ENCODE data around the gene LRRC8B. TPM values are rescaled to one million over a fixed set of nuclear protein-coding genes. Genes with fewer than 3 reads are reported as not detected.

LRRC8B gene
- total RNA-seq, 1 donor, result 1.4 TPM

DNA sequence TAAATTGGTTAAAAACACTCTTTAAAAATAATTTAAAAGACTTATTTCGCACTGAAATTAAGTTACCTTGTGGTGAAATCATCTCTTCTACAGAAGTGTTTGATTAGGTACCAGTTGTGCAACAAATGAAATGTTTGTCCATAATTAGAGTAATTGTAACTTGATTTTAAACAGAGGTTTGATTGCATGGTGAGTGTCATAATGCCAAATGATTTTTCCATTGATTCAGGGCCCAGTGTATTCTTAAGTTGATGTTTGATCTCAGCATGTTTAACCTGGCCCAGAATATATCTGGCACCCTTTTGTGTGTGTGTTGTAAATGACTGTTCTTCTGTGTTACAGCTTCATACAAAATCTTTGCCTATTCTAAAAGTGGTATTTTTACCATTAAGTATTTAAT, 28.5 kb downstream of the LRRC8B start:
- no peak for DNase-seq (ENCODE audit: insufficient read length, low spot score, missing footprints)
- H4K20me1 ChIP-seq (ENCODE audit: insufficient read depth, low read length), result no peaks in the 10 kb centered on the region
- no peaks in the 10 kb centered on the region for H3K27me3 ChIP-seq (ENCODE audit: insufficient read depth, low read length)
- no peak overlapping the region for H3K27ac ChIP-seq (ENCODE audit: low read depth, low read length)
- peak overlapping the region; percentile 72 for H3K4me2 ChIP-seq (ENCODE audit: insufficient read depth, low read length)
- H3K4me3 ChIP-seq (ENCODE audit: insufficient read depth, low read length), result no peak overlapping the region
- no peaks in the 10 kb centered on the region for H3K36me3 ChIP-seq (ENCODE audit: insufficient read depth, low read length)
- TF ChIP-seq, protein P1, sequence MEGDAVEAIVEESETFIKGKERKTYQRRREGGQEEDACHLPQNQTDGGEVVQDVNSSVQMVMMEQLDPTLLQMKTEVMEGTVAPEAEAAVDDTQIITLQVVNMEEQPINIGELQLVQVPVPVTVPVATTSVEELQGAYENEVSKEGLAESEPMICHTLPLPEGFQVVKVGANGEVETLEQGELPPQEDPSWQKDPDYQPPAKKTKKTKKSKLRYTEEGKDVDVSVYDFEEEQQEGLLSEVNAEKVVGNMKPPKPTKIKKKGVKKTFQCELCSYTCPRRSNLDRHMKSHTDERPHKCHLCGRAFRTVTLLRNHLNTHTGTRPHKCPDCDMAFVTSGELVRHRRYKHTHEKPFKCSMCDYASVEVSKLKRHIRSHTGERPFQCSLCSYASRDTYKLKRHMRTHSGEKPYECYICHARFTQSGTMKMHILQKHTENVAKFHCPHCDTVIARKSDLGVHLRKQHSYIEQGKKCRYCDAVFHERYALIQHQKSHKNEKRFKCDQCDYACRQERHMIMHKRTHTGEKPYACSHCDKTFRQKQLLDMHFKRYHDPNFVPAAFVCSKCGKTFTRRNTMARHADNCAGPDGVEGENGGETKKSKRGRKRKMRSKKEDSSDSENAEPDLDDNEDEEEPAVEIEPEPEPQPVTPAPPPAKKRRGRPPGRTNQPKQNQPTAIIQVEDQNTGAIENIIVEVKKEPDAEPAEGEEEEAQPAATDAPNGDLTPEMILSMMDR (IDR thresholded peaks at IDR 0.05; ENCODE audit: extremely low read depth, low read depth, low read length), result no peak
- H3K9me3 ChIP-seq (ENCODE audit: low read depth, low read length), result no peaks in the 10 kb centered on the region
- peaks cover 3% of the 10 kb centered on the region for H3K4me1 ChIP-seq (ENCODE audit: insufficient read depth, low read length)
- H3K79me2 ChIP-seq (ENCODE audit: insufficient read depth, low read length), result no peaks in the 10 kb centered on the region
- peak overlapping the region; percentile 63 for H2AFZ ChIP-seq (ENCODE audit: low read length)

DNA sequence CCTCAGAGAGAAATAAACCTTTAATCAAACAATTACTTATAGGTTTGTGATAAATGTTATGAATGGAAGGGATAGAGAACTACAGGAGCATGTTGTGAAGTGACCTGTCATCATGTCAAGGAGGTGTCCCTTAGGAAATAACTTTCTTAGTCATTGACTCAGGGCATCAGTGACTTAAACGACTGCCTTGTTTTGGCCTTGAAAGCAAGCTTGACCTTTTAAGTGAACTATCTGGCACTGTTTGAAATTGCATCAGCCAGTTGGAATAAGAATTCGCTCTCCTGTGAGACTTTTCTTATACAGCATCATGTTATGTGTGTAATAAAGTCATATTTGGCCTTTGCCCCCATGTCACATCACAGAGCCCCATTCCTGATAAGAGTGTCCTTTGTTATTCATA, 30.9 kb downstream of the LRRC8B start:
- no peaks in the 10 kb centered on the region for H3K36me3 ChIP-seq (ENCODE audit: insufficient read depth, low read length)

DNA sequence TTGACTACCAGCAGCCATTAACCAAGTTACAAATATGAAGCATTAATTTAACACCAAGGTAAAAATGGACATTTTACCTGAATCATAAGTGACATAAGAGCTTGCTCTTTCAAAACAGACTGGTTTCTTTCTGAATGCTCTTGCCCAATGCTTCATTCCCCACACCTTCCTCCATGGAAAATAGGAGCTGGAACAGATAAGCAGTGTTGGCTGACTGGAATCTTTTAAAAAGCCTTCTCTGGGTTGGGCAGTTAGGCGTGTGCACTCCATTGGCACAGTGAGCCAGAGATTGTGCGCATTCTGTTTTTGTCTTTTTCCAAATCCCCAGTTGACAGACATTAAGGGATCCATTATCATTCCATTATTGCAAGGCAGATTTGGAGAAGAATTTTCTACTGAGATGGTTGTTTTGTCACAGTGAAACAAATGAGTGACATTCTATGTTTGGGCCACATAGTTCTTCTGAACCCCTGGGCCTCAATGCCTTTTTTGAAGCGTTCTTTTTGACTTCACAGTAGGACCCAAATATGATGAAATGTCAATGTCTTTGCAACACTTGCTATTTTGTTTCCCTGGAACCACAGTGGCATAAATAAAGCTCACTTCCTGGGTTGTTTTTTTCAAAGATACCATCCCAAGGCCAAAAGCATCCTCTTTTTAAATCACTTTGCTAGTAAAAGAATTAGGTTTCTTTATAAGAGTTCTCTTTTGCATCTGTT, 32.3 kb downstream of the LRRC8B start:
- Histone ChIP-seq H3K27ac (ENCODE audit: low read depth, low read length) (no peak overlapping the region), H3K79me2 (ENCODE audit: insufficient read depth, low read length) (no peaks in the 10 kb centered on the region), H3K9me3 (ENCODE audit: low read depth, low read length) (no peaks in the 10 kb centered on the region), H3K4me3 (ENCODE audit: insufficient read depth, low read length) (no peak overlapping the region), H3K36me3 (ENCODE audit: insufficient read depth, low read length) (no peaks in the 10 kb centered on the region), H3K27me3 (ENCODE audit: insufficient read depth, low read length) (no peaks in the 10 kb centered on the region), H2AFZ (ENCODE audit: low read length) (no peak overlapping the region), H3K4me2 (ENCODE audit: insufficient read depth, low read length) (no peak overlapping the region), H3K4me1 (ENCODE audit: insufficient read depth, low read length) (peaks cover 3% of the 10 kb centered on the region), H4K20me1 (ENCODE audit: insufficient read depth, low read length) (no peaks in the 10 kb centered on the region)
- no peak for DNase-seq (ENCODE audit: insufficient read length, low spot score, missing footprints)
- TF ChIP-seq, protein P1 (IDR thresholded peaks at IDR 0.05; ENCODE audit: extremely low read depth, low read depth, low read length), result no peak

More for the DNA sequence above, 30.9 kb downstream of the LRRC8B start:
- H3K27ac ChIP-seq (ENCODE audit: low read depth, low read length), result no peak overlapping the region
- no peaks in the 10 kb centered on the region for H4K20me1 ChIP-seq (ENCODE audit: insufficient read depth, low read length)
- H3K9me3 ChIP-seq (ENCODE audit: low read depth, low read length), result no peaks in the 10 kb centered on the region
- H3K4me2 ChIP-seq (ENCODE audit: insufficient read depth, low read length), result no peak overlapping the region
- TF ChIP-seq, protein P1 (IDR thresholded peaks at IDR 0.05; ENCODE audit: extremely low read depth, low read depth, low read length), result no peak
- no peak overlapping the region for H2AFZ ChIP-seq (ENCODE audit: low read length)
- H3K27me3 ChIP-seq (ENCODE audit: insufficient read depth, low read length), result no peaks in the 10 kb centered on the region
- no peak for DNase-seq (ENCODE audit: insufficient read length, low spot score, missing footprints)
- no peaks in the 10 kb centered on the region for H3K79me2 ChIP-seq (ENCODE audit: insufficient read depth, low read length)
- peaks cover 3% of the 10 kb centered on the region for H3K4me1 ChIP-seq (ENCODE audit: insufficient read depth, low read length)
- H3K4me3 ChIP-seq (ENCODE audit: insufficient read depth, low read length), result no peak overlapping the region

DNA sequence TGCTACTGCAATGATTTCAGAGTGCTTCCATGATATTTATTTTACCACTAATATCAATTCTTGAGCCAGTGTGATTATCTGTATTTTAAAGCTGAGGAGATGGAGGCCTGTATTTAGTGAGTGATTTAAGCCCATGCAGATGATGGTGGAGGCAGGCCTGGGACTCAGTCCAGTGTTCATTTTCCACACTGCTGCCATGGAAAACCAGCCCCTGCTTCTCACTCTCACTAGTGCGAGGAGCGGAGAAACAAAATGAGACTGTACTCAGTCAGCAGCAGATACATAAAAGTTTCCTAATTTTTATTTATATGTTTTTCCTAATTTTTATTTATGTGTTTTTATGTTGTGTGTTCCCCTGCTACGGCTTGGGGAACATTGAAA, 32.8 kb downstream of the LRRC8B start:
- Histone ChIP-seq H3K27me3 (ENCODE audit: insufficient read depth, low read length) (no peaks in the 10 kb centered on the region), H4K20me1 (ENCODE audit: insufficient read depth, low read length) (no peaks in the 10 kb centered on the region), H3K9me3 (ENCODE audit: low read depth, low read length) (no peaks in the 10 kb centered on the region), H3K4me1 (ENCODE audit: insufficient read depth, low read length) (peaks cover 2% of the 10 kb centered on the region), H3K4me2 (ENCODE audit: insufficient read depth, low read length) (no peak overlapping the region), H3K36me3 (ENCODE audit: insufficient read depth, low read length) (no peaks in the 10 kb centered on the region), H3K27ac (ENCODE audit: low read depth, low read length) (no peak overlapping the region), H3K79me2 (ENCODE audit: insufficient read depth, low read length) (no peaks in the 10 kb centered on the region), H2AFZ (ENCODE audit: low read length) (no peak overlapping the region), H3K4me3 (ENCODE audit: insufficient read depth, low read length) (no peak overlapping the region)
- no peak for DNase-seq (ENCODE audit: insufficient read length, low spot score, missing footprints)
- TF ChIP-seq, protein P1 (IDR thresholded peaks at IDR 0.05; ENCODE audit: extremely low read depth, low read depth, low read length), result no peak
